ENCODE results near the gene ADAM11. TPM values are rescaled to one million over a fixed set of nuclear protein-coding genes. Genes with fewer than 3 reads are reported as not detected.

The ADAM11 gene
- total and polyA plus RNA-seq, 2 of the 13 experiments (the other 11 are each of a cell fraction or from before 2014, with no cell fraction given), result 0.38 to 0.91 TPM

GRCh38 chr17:44774271-44775135 lies 15.7 kb downstream of the ADAM11 start (continued):
- TF ChIP-seq MLX (CRISPR knock-in tag; IDR thresholded peaks at IDR 0.05) (no peak), ZNF761 (CRISPR knock-in tag; conservative IDR thresholded peaks at IDR 0.05) (peak; percentile 76), TFDP2 (CRISPR knock-in tag; IDR thresholded peaks at IDR 0.05) (peak; percentile 63; the same call in 1 of the 2 replicates), ZFYVE20 (CRISPR knock-in tag; IDR thresholded peaks at IDR 0.05; ENCODE audit: borderline replicate concordance, low read depth) (no peak), ZNF891 (CRISPR knock-in tag; IDR thresholded peaks at IDR 0.05) (no peak), DPF2 (CRISPR knock-in tag; IDR thresholded peaks at IDR 0.05; ENCODE audit: borderline replicate concordance, low read depth) (no peak), ZBTB3 (CRISPR knock-in tag; IDR thresholded peaks at IDR 0.05; ENCODE audit: borderline replicate concordance, low read depth) (no peak), RFX3 (CRISPR knock-in tag; IDR thresholded peaks at IDR 0.05) (no peak), ZNF850 (CRISPR knock-in tag; conservative IDR thresholded peaks at IDR 0.05) (no peak), ZNF276 (CRISPR knock-in tag; IDR thresholded peaks at IDR 0.05; ENCODE audit: low read depth) (no peak), PLRG1 (conservative IDR thresholded peaks at IDR 0.05) (no peak), ATF5 (CRISPR knock-in tag; IDR thresholded peaks at IDR 0.05; ENCODE audit: low read depth) (no peak), KLF15 (CRISPR knock-in tag; IDR thresholded peaks at IDR 0.05; ENCODE audit: borderline replicate concordance) (no peak), PHF5A (CRISPR knock-in tag; IDR thresholded peaks at IDR 0.05; ENCODE audit: low read depth, unreplicated experiment) (peak; percentile 47), ZFP91 (CRISPR knock-in tag; IDR thresholded peaks at IDR 0.05; ENCODE audit: borderline replicate concordance) (no peak), ZNF737 (CRISPR knock-in tag; IDR thresholded peaks at IDR 0.05; ENCODE audit: borderline replicate concordance) (no peak), HNF4A (CRISPR knock-in tag; IDR thresholded peaks at IDR 0.05) (peak; percentile 14; the same call in 1 of the 2 replicates), ZNF281 (CRISPR knock-in tag; IDR thresholded peaks at IDR 0.05; ENCODE audit: borderline replicate concordance) (peak; percentile 31; the same call in 1 of the 2 replicates), ZNF17 (CRISPR knock-in tag; IDR thresholded peaks at IDR 0.05) (no peak), ZSCAN12 (CRISPR knock-in tag; IDR thresholded peaks at IDR 0.05) (no peak)
